Activated CD4-positive, alpha-beta T cell treated with anti-CD3 and anti-CD28 coated beads, Interleukin-10, Interleukin-2, amounts not matched to agents 100 ng/mL and 50 ng/mL, durations not matched to agents 16 hours and 8 hours (primary cell): ENCODE results near the gene HCN2.

ENCODE experiments used
- DNase-seq: peaks from one replicate; pipeline ENCODE4 v3.0.0-alpha.2; 2020

Gene HCN2

GRCh38 chr19:642767-643727 lies 53.4 kb downstream of the HCN2 start:
- DNase-seq: no peak

- no peak for DNase-seq
These were observed 54.1 kb downstream of the HCN2 start for GRCh38 chr19:643736-644135.

GRCh38 chr19:644363-644762 lies 54.7 kb downstream of the HCN2 start:
- no peak for DNase-seq

- DNase-seq: no peak
These were observed 55.1 kb downstream of the HCN2 start for GRCh38 chr19:644789-645188.

- no peak for DNase-seq
These were observed 56.5 kb downstream of the HCN2 start for GRCh38 chr19:645912-646778.

GRCh38 chr19:646779-647565 lies 57.3 kb downstream of the HCN2 start:
- DNase-seq: no peak

GRCh38 chr19:647566-648284 lies 58.0 kb downstream of the HCN2 start:
- DNase-seq: no peak

GRCh38 chr19:648305-648704 lies 58.6 kb downstream of the HCN2 start:
- DNase-seq: no peak

GRCh38 chr19:648904-649801 lies 59.5 kb downstream of the HCN2 start:
- DNase-seq: no peak

GRCh38 chr19:650121-650520 lies 60.4 kb downstream of the HCN2 start:
- no peak for DNase-seq

- DNase-seq: no peak
These were observed 61.6 kb downstream of the HCN2 start for GRCh38 chr19:651114-651818.

- DNase-seq: no peak
These were observed 62.3 kb downstream of the HCN2 start for GRCh38 chr19:651991-652390.

- no peak for DNase-seq
These were observed 63.0 kb downstream of the HCN2 start for GRCh38 chr19:652467-653389.

GRCh38 chr19:653425-653824 lies 63.7 kb downstream of the HCN2 start:
- no peak for DNase-seq

- no peak for DNase-seq
These were observed 66.0 kb downstream of the HCN2 start for GRCh38 chr19:655691-656090.

- DNase-seq: no peak
These were observed 67.3 kb downstream of the HCN2 start for GRCh38 chr19:656751-657559.

- no peak for DNase-seq
These were observed 67.9 kb downstream of the HCN2 start for GRCh38 chr19:657611-658010.

GRCh38 chr19:658059-658839 lies 68.6 kb downstream of the HCN2 start:
- no peak for DNase-seq
